GM12878 (cell line): ENCODE results near the gene PSPC1.

Experiments used
- CTCF ChIP-seq, 3 experiments: IDR thresholded peaks in 2 of 3; conservative IDR thresholded peaks in 1 of 3; 2 replicates each; pipeline ENCODE4 v1.5.1; 2011; ENCODE audit warnings: low read depth in 3 of 3, low read length in 3 of 3, mild to moderate bottlenecking in 3 of 3, control low read depth in 2 of 3, moderate library complexity in 2 of 3, inconsistent platforms in 1 of 3, mixed read lengths in 1 of 3; ENCODE audit not compliant: control insufficient read depth in 2 of 3, insufficient read depth in 1 of 3; ENCODE audit errors: extremely low read depth in 1 of 3
- PRDM15 ChIP-seq: fragments of 450-650 bp; formaldehyde crosslinking; IDR thresholded peaks from 2 replicates; pipeline ENCODE4 v1.4.0; 2020; ENCODE audit warnings: mild to moderate bottlenecking, moderate library complexity
- RAD21 ChIP-seq: IDR thresholded peaks from 2 replicates; pipeline ENCODE4 v1.6.1; 2011; ENCODE audit warnings: mild to moderate bottlenecking, low read depth, low read length, moderate library complexity; ENCODE audit not compliant: insufficient read depth
- TF ChIP-seq, protein P1 (sequence below): IDR thresholded peaks from 2 replicates; pipeline ENCODE4 v1.6.1; 2011; ENCODE audit warnings: borderline replicate concordance, low read depth, mild to moderate bottlenecking, moderate library complexity, mixed read lengths, low read length; ENCODE audit not compliant: insufficient read depth; ENCODE audit errors: extremely low read length

DNA sequence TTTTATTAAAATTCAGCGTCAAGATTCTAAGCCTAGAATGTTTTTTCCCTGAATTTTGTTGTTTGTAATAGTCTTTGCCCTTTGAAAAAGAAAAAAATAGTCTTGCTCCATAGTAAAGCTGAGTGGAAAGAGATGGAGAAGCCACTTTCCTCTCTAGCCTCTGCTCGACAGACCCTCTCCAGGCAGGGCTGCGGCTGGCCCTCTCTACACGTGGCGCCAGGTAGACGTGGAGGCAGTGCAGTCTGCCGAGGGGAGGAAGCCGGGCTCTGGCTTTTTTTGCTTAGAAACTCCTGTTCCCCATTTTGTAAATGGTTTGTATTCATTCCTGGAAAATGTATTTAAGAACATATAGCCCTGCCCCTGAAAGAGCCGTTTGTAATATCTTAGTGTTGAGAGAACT, 114.0 kb downstream of the PSPC1 start:
- TF ChIP-seq PRDM15 (CRISPR knock-in tag), result no peak
- TF ChIP-seq RAD21, result no peak
- no peak for TF ChIP-seq CTCF (IDR thresholded peaks at IDR 0.05 in 2 of 3, conservative IDR thresholded peaks at IDR 0.05 in 1 of 3; ENCODE audit: control insufficient read depth in 2 of 3, extremely low read depth in 1 of 3, insufficient read depth in 1 of 3, low read depth in 3 of 3, low read length in 3 of 3)
- TF ChIP-seq, protein P1, sequence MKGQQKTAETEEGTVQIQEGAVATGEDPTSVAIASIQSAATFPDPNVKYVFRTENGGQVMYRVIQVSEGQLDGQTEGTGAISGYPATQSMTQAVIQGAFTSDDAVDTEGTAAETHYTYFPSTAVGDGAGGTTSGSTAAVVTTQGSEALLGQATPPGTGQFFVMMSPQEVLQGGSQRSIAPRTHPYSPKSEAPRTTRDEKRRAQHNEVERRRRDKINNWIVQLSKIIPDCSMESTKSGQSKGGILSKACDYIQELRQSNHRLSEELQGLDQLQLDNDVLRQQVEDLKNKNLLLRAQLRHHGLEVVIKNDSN, result no peak
